Measurements from ENCODE around the gene TPK1. TPM values are rescaled to one million over a fixed set of nuclear protein-coding genes. Genes with fewer than 3 reads are reported as not detected.

Gene TPK1
- polyA plus RNA-seq (ENCODE audit: insufficient read length in 12 of 12) = 10 to 100 TPM in 1 of 12 donors, 1 to 10 TPM in 10, not detected in 1; 3.2 to 12.8 (median 3.8) TPM
- long read RNA-seq, donor 1 = 0 reads
- long read RNA-seq, donor 2, partial matches to known transcripts = 0 of 2 reads
- long read RNA-seq, donor 2, other reads (novel, unspliced or antisense) = 0 of 2 reads
- long read RNA-seq, donor 3 = 0 reads
- long read RNA-seq, donor 4 = 0 reads
- long read RNA-seq, donor 5, partial matches to known transcripts = 0 of 1 reads
- long read RNA-seq, donor 5, other reads (novel, unspliced or antisense) = 0 of 1 reads
- long read RNA-seq, donor 6 = 0 reads
- long read RNA-seq, donor 7, partial matches to known transcripts = 0 of 1 reads
- long read RNA-seq, donor 7, other reads (novel, unspliced or antisense) = 0 of 1 reads
- long read RNA-seq, donor 8, partial matches to known transcripts = 0 of 2 reads
- long read RNA-seq, donor 8, other reads (novel, unspliced or antisense) = 0 of 2 reads
- long read RNA-seq, donor 9 = 0 reads
- long read RNA-seq, donor 10, partial matches to known transcripts = 0 of 1 reads
- long read RNA-seq, donor 10, other reads (novel, unspliced or antisense) = 0 of 1 reads
- long read RNA-seq, donor 11, partial matches to known transcripts = 0 of 2 reads
- long read RNA-seq, donor 11, other reads (novel, unspliced or antisense) = 0 of 2 reads

DNA sequence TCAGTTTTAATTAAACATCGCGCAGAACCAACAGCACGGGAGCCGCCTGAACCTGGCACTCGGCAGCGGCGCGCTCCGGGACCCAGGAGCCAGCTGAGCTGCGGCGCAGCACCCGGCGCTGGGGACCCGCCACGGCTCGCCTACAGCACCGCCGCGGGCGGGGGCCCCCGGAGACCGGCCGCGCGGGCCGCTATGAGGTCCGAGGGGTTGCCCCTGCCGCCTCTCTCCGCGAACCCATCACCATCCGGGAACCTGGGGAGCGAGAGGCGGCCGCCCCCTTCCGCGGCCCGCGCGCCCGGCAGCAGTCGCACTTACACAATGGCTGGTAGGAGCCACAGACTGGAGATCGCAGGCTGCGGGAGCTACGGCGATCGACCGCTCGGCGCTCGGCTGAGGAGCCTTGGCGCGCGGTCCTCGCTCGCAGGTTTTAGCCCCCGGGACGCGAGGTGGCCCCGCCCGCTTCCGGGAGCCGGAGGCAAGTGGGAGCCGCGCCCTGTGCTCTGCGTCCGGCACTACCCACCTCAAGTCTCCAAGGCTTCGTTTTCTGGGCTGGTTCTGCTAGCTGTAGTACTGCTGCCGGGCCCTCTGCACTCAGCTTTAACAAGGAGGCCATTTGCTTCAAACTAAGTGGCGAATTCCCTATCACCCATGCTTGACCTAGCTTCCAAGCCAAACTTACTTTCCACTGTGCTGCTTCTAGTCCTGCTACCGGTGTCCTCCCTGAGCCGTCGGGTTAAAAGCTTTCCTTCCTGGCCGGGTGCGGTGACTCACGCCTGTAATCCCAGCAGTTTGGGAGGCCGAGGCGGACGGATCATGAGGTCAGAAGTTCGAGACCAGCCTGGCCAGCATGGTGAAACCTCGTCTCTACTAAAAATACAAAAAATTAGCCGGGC lies at the start of gene TPK1:
Gene TPK1 (minus strand): TSS at position 402 of the 893 bp plus-strand sequence. CDS start 451 bp downstream, outside the sequence.
- DNase-seq = peak; percentile 93

DNA sequence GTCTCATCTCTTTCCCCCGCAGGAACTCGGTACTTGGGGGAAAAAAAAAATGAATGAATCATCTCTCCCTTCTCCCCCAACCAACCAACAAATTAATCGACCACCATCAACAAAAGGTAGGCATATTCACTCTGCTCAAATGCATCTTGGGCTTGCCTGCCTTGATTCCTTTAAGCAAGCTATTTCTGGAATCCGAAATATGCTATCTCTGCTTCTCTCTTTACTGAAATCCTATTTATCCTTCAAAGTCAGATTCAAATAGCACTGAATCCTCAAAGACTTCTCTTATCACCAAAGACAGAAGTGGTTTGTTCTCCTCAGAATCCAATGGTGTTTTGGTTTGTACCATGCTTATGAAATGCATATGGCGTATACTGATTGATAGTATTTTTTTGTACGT lies 49.6 kb upstream of the TPK1 start:
- no peak for DNase-seq

- no peak for DNase-seq
Measured at GRCh38 chr7:144884896-144885295, 49.0 kb upstream of the TPK1 start.

DNA sequence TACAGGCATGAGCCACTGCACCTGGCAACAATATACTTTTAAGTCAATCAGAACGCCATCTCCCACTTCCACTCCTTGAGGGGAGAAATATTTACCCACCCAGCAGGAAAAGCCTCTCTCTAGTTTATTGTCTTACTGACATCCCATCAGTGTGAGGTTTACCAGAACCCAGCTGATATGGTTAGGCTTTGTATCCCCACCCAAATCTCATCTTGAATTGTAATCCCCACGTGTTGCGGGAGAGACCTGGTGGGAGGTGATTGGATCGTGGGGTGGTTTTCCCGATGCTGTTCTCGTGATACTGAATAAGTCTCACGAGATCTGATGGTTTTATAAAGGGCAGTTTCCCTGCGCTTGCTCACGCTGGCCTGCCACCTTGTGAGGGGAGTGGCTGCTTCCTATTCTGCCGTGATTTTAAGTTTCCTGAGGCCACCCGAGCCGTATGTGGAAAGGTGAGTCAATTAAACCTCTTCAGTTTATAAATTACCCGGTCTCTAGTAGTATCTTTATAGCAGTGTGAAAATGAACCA lies 37.5 kb upstream of the TPK1 start:
- DNase-seq = no peak

GRCh38 chr7:144869082-144869481 lies 33.2 kb upstream of the TPK1 start:
- DNase-seq = no peak

DNA sequence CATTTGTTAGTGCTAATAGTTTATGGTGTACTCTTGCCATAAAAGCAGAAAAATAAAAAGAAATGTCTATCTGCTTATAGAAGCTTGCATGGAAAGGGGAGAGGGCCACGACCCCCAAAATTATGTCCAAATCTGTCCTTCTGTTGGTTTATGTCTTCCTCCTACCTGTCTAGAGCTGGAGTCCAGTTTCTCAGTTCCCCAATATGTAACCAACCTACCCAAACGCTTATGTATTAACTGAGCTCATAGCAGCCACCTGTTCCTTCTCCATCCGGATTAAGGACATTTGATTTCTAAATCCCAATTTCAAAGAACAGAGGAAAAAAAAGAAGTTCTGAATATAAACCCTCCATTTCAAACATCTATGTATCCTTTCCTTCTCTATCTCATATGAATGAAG lies 30.3 kb upstream of the TPK1 start:
- no peak for DNase-seq

DNA sequence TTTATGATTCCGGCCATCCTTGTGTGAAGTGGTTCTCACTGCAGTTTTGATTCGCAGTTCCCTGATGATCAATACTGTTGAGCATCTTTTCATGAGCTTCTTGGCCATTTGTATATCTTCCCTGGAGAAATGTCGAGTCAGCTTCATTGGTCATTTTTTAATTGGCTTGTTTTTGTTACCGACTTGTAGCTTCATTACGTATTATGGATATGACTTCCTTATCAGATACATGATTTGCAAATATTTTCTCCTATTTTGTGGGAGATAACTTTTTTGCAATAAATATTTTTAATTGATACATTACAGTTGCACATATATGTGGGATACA lies 27.4 kb upstream of the TPK1 start:
- no peak for DNase-seq

DNA sequence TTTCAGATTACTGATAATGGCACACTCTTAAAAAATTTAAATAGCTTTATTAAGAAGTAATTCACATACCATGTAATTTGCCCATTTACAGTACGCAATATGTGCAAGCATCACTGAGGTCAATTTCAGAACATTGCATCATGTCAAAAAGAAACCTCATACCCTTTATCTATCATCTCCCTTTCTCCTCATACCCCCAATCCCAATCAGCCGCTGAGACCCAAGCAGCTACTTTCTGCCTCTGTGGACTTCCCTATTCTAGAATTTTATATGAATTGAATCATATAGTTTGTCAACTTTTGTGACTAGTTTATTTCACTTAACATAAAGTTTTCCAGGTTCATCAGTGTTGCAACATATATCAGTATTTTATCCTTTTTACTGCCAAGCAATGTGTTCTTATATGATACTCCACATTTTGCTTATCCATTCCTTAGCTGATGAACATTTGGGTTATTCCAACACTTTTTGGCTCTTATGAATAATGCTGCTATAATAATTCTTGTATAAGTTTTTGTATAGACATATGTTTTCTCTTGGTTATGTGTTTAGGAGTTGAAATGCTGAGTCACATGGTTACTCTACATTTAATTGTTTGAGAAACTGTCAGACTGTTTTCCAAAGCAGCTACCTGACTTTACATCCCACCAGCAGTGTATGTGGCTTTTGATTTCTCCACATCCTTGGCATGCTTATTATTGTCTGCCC lies 26.9 kb upstream of the TPK1 start:
- no peak for DNase-seq

- no peak for DNase-seq
Measured at GRCh38 chr7:144859739-144860138, 23.9 kb upstream of the TPK1 start.

- DNase-seq = no peak
Measured at GRCh38 chr7:144857463-144857862, 21.6 kb upstream of the TPK1 start.

DNA sequence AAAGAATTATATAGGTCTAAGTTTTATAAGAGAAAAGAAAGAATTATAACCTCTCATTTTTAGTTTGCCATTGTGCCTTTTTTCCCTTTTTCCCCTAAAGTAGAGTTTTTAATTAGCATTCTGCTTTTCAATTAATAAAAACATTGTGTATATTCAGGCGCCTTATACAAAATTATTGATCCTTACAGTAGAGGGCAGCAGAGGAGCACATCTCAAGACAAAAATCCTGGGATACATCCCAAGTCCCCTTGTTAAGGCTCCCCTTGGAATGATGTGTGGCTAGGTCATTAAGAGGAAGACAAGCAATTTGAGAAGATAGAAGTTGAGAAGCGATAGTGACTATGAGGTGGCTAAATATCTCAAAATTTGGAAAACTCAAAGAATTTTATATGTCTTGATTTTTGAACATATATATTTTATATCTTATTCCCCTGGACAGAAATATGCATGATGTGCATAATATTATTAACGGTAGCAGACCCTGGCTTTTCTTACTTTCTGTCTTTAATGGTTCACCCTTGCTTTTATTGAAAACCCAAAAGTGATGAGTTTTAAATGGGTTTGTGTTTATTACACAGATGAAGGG lies 19.1 kb upstream of the TPK1 start:
- DNase-seq = no peak

GRCh38 chr7:144853542-144853941 lies 17.7 kb upstream of the TPK1 start:
- no peak for DNase-seq

DNA sequence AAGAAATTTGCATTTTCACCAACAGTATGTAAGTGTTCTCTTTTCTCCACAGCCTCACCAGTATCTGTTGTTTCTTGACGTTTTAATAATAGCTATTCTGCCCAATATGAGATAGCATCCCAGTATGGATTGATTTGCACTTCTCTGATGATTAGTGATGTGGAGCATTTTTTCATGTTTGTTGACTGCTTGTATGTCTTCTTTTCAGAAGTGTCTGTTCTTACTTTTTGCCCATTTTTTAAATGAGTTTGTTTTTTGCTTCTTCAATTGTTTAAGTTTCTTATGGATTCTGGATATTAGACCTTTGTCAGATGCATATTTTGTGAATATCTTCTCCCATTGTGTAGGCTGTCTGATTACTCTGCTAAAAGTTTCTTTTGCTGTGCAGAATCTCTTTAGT lies 12.2 kb upstream of the TPK1 start:
- no peak for DNase-seq

- DNase-seq = no peak
Measured at GRCh38 chr7:144842377-144842851, 6.6 kb upstream of the TPK1 start.

GRCh38 chr7:144836545-144836842 lies 641 bp upstream of the TPK1 start:
- no peak for DNase-seq

DNA sequence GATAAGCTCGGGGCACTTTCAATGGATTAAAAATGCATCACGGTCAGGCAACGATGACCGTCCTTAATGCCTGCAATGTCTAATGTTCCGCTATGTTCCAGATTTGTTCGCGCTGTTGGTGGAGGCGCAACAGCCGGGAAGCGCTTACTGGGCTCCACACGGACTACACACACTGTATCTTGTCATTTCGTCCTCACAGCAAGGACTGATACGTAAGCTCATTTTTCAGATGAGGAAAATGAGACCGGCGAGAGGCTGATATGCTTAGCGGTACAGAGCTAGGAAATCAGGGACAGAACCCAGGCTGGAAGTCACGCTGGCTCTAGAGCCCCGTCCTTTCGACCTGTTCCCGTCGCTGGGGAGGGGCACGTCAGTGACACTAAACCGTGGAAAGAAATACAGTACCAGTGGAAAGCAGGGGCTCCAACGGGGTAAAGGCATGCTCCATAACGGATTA lies 670 bp downstream of the TPK1 start:
- DNase-seq = peak; percentile 76

- no peak for DNase-seq
Measured at GRCh38 chr7:144834641-144835144, 1.2 kb downstream of the TPK1 start.

GRCh38 chr7:144830811-144831210 lies 5.0 kb downstream of the TPK1 start:
- DNase-seq = no peak

GRCh38 chr7:144830024-144830785 lies 5.6 kb downstream of the TPK1 start:
- DNase-seq = no peak

DNA sequence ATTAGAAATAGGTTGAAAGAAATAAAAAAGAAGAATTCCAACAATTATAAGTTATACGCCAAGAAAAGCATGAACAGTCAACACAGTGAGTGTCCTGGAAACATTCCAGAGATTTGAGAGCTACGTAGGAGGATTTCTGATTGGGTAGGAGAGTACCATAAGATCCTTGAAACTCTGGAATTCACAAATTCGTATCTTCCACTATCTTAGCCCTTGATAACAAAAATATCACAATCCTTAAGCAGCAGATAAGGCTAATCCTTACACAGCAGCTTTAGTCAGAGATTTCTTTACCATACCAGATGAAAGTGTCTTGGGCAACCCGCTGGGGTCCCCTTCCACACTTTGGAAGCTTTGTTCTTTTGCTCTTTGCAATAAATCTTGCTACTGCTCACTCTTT lies 8.2 kb downstream of the TPK1 start:
- no peak for DNase-seq

Measured in muscle of arm (tissue), 14 donors.